OCI-LY1 (cell line): ENCODE data around the gene GALNT1.

Experiments
- H2AFZ ChIP-seq: fragments of 200-600 bp; sonication (generic), shearing (Covaris generic); 2 replicates; pipeline ENCODE4 v1.6.0; 2014; ENCODE audit warnings: antibody characterized with exemption, mild to moderate bottlenecking, low read length
- H3F3A ChIP-seq: fragments of 200-600 bp; sonication (generic), shearing (Covaris generic); 2 replicates; pipeline ENCODE4 v1.6.0; 2014; ENCODE audit warnings: mild to moderate bottlenecking, antibody characterized with exemption, low read length, moderate library complexity; ENCODE audit not compliant: insufficient read depth
- H3K27ac ChIP-seq: fragments of 200-600 bp; sonication (generic); 2 replicates; pipeline ENCODE4 v1.5.1; 2014; ENCODE audit warnings: low read length, mixed run types, mild to moderate bottlenecking, low read depth; ENCODE audit not compliant: poor library complexity, severe bottlenecking
- H3K27me3 ChIP-seq: fragments of 200-600 bp; sonication (generic); 2 replicates; pipeline ENCODE4 v1.6.0; 2014; ENCODE audit warnings: antibody characterized with exemption, mild to moderate bottlenecking, low read length, moderate library complexity; ENCODE audit not compliant: insufficient read depth
- H3K36me3 ChIP-seq: fragments of 200-600 bp; sonication (generic); 2 replicates; pipeline ENCODE4 v1.6.1; 2014; ENCODE audit warnings: mild to moderate bottlenecking, antibody characterized with exemption, low read length, moderate library complexity, mixed read lengths; ENCODE audit not compliant: insufficient read depth
- H3K4me1 ChIP-seq: fragments of 200-600 bp; sonication (generic); 2 replicates; pipeline ENCODE4 v1.5.1; 2014; ENCODE audit warnings: mild to moderate bottlenecking, low read length, moderate library complexity; ENCODE audit not compliant: insufficient read depth, severe bottlenecking
- H3K4me2 ChIP-seq: fragments of 200-600 bp; sonication (generic), shearing (Covaris generic); 2 replicates; pipeline ENCODE4 v1.6.1; 2014; ENCODE audit warnings: low read length
- H3K4me3 ChIP-seq: fragments of 200-600 bp; sonication (generic); 2 replicates; pipeline ENCODE4 v1.5.1; 2014; ENCODE audit warnings: low read length, low read depth, mild to moderate bottlenecking, mixed read lengths; ENCODE audit not compliant: poor library complexity, severe bottlenecking
- H3K79me2 ChIP-seq: fragments of 200-600 bp; shearing (Covaris generic); 2 replicates; pipeline ENCODE4 v1.6.1; 2016; ENCODE audit warnings: mixed run types, low read length, mixed read lengths; ENCODE audit not compliant: insufficient read depth
- H3K9ac ChIP-seq: fragments of 200-600 bp; sonication (generic), shearing (Covaris generic); 2 replicates; pipeline ENCODE4 v1.6.1; 2014; ENCODE audit warnings: mild to moderate bottlenecking, low read length, mixed read lengths
- H3K9me2 ChIP-seq: fragments of 200-600 bp; sonication (generic), shearing (Covaris generic); 2 replicates; pipeline ENCODE4 v1.6.1; 2014; ENCODE audit warnings: low read depth, mild to moderate bottlenecking, low read length, mixed read lengths
- H3K9me3 ChIP-seq: fragments of 200-600 bp; shearing (Covaris generic); 2 replicates; pipeline ENCODE4 v1.6.1; 2014; ENCODE audit warnings: low read length, mixed read lengths
- H4K20me1 ChIP-seq: fragments of 200-600 bp; sonication (generic), shearing (Covaris generic); 2 replicates; pipeline ENCODE4 v1.6.0; 2016; ENCODE audit warnings: mild to moderate bottlenecking, low read length; ENCODE audit not compliant: insufficient read depth
- CTCF ChIP-seq: fragments of 200-600 bp; sonication (generic), shearing (Covaris generic); IDR thresholded peaks from 2 replicates; pipeline ENCODE4 v1.5.1; 2017; ENCODE audit warnings: mild to moderate bottlenecking, antibody characterized with exemption, low read length, moderate library complexity, mixed read lengths
- EZH2 ChIP-seq: fragments of 200-600 bp; sonication (generic), shearing (Covaris generic); IDR thresholded peaks from 2 replicates; pipeline ENCODE4 v1.8.0; 2017; ENCODE audit warnings: borderline replicate concordance, mixed run types, mild to moderate bottlenecking, antibody characterized with exemption, low read length, moderate library complexity, mixed read lengths

GALNT1 gene

GRCh38 chr18:35716169-35716831, 134.8 kb downstream of the GALNT1 start:
- no peak overlapping the region for H3K9ac ChIP-seq
- H3F3A ChIP-seq = no peaks in the 10 kb centered on the region
- no peaks in the 10 kb centered on the region for H4K20me1 ChIP-seq
- H3K27ac ChIP-seq = no peak overlapping the region
- TF ChIP-seq EZH2 (no peak), CTCF (no peak)
- H3K4me3 ChIP-seq = no peak overlapping the region
- H3K79me2 ChIP-seq = no peaks in the 10 kb centered on the region
- H3K36me3 ChIP-seq = no peaks in the 10 kb centered on the region; the same call in 1 of the 2 replicates
- H3K4me2 ChIP-seq = no peak overlapping the region
- no peaks in the 10 kb centered on the region for H3K4me1 ChIP-seq
- no peaks in the 10 kb centered on the region for H3K27me3 ChIP-seq
- no peaks in the 10 kb centered on the region for H3K9me2 ChIP-seq
- no peak overlapping the region for H2AFZ ChIP-seq
- no peaks in the 10 kb centered on the region for H3K9me3 ChIP-seq

GRCh38 chr18:35717182-35717581, 135.6 kb downstream of the GALNT1 start:
- no peak for TF ChIP-seq CTCF
- TF ChIP-seq EZH2 = no peak
- Histone ChIP-seq H3K9me2 (no peaks in the 10 kb centered on the region), H3K36me3 (no peaks in the 10 kb centered on the region; the same call in 1 of the 2 replicates), H3K9ac (no peak overlapping the region), H3K4me3 (no peak overlapping the region), H3K9me3 (no peaks in the 10 kb centered on the region), H2AFZ (no peak overlapping the region), H3K79me2 (no peaks in the 10 kb centered on the region), H4K20me1 (no peaks in the 10 kb centered on the region), H3K4me1 (no peaks in the 10 kb centered on the region), H3K27me3 (no peaks in the 10 kb centered on the region), H3K27ac (no peak overlapping the region), H3F3A (no peaks in the 10 kb centered on the region), H3K4me2 (no peak overlapping the region)

GRCh38 chr18:35721431-35722081, 140.0 kb downstream of the GALNT1 start:
- Histone ChIP-seq H3K4me1 (no peaks in the 10 kb centered on the region), H2AFZ (no peak overlapping the region), H4K20me1 (no peaks in the 10 kb centered on the region), H3K9me2 (no peaks in the 10 kb centered on the region), H3K9ac (no peak overlapping the region), H3K36me3 (no peaks in the 10 kb centered on the region), H3K9me3 (no peaks in the 10 kb centered on the region), H3K79me2 (no peaks in the 10 kb centered on the region), H3K4me3 (no peak overlapping the region), H3K27ac (no peak overlapping the region), H3K4me2 (no peak overlapping the region), H3K27me3 (no peaks in the 10 kb centered on the region), H3F3A (no peaks in the 10 kb centered on the region)
- TF ChIP-seq CTCF (no peak), EZH2 (no peak)
